ENCODE results near the gene KCTD20.

The KCTD20 gene

DNA sequence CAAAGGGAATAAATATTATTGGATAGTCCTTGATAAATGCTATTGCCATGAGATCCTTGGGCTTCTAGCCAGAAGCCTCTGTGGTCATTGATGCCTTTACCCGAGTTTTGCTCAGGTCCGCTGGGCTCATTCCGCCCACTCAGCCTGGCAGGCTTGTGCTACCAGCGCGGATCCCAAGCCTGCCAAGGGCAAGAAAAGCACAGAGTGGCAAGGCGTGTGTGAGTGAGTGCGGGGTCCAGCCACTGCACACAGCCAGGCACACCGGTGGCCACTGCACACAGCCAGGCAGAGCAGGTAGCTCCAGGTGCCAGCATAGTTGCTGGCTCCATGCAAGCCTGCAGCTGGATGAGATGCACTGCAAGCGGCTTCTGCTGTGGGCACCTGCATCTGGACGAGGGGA lies 65.7 kb downstream of the KCTD20 start:
- H2BK12ac ChIP-seq (ENCODE audit: low read length): no peak overlapping the region
- H2AK5ac ChIP-seq (ENCODE audit: low read depth, low read length): no peak overlapping the region
- no peak overlapping the region for H3K27ac ChIP-seq (replicated peaks; ENCODE audit: low read length)
- no CpG with 5 or more reads among the region's 10 CpGs for WGBS, 2 donors (ENCODE audit: extremely low coverage in 2 of 2, insufficient read length in 2 of 2, insufficient replicate concordance in 1 of 2)
- H3K4me1 ChIP-seq (ENCODE audit: control insufficient read depth in 2 of 2, insufficient read depth in 1 of 2, low read depth in 1 of 2, low read length in 2 of 2): no peaks in the 10 kb centered on the region
- DNase-seq (ENCODE audit: low spot score): no peak
- peaks cover 10 to 17% of the 10 kb centered on the region in 2 donors for H3K9me3 ChIP-seq (replicated peaks in 1 of 2; ENCODE audit: control insufficient read depth in 2 of 2, insufficient read depth in 1 of 2, low read depth in 1 of 2, low read length in 2 of 2)
- peak overlapping the region in 1 of 2 donors; percentile 16 for H3K4me3 ChIP-seq (ENCODE audit: low read length in 2 of 2)
- no peak overlapping the region for H2BK15ac ChIP-seq (ENCODE audit: low read length)
- H3K36me3 ChIP-seq (replicated peaks in 1 of 2; ENCODE audit: control insufficient read depth in 2 of 2, insufficient read depth in 2 of 2, low read length in 2 of 2): peaks cover 14 to 88% of the 10 kb centered on the region in 2 donors
- no peak overlapping the region for H3K4me2 ChIP-seq (ENCODE audit: insufficient read depth, low read length, poor library complexity, severe bottlenecking)
- H3K23ac ChIP-seq (ENCODE audit: low read depth, low read length, poor library complexity): peak overlapping the region; percentile 37
- no peak overlapping the region for H3K9ac ChIP-seq (ENCODE audit: low read depth, low read length, poor library complexity)
- H3K4ac ChIP-seq (ENCODE audit: low read length): no peak overlapping the region
- no peak overlapping the region for H4K91ac ChIP-seq (ENCODE audit: low read depth, low read length, poor library complexity)
- no peak overlapping the region for H2AFZ ChIP-seq (ENCODE audit: low read length)
- no peak overlapping the region for H2BK5ac ChIP-seq (ENCODE audit: low read length)
- H3K18ac ChIP-seq (ENCODE audit: low read length): no peak overlapping the region
- H4K8ac ChIP-seq (ENCODE audit: low read depth, low read length): no peak overlapping the region
- H3K79me1 ChIP-seq (ENCODE audit: low read depth, low read length): no peaks in the 10 kb centered on the region
- no peaks in the 10 kb centered on the region for H3K27me3 ChIP-seq (ENCODE audit: control insufficient read depth in 3 of 3, insufficient read depth in 3 of 3, low read depth in 1 of 3, low read length in 3 of 3)
- peak overlapping the region; percentile 0 for H3K14ac ChIP-seq (ENCODE audit: low read length)
- H2BK120ac ChIP-seq (ENCODE audit: low read depth, low read length): no peak overlapping the region

DNA sequence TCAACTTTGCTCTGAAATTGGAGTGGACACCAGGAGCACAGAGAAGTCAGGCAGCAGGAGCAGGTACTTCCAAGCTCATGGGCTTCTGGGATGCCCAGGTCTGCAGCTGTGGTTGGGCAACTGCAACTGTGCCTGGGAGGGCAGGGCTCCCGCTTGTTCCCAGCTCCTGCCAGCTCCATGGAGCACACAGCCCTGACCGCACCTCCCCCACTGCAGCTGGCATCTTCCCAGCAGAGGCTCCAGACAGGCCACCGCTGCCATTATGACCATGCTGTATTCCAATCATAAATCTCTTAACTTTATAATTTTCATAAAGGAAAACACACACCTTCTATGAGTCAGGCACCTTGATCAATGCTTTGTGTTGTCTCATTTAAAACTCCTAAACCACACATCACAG lies 67.6 kb downstream of the KCTD20 start:
- Histone ChIP-seq H3K4me3 (ENCODE audit: low read length in 2 of 2) (peak overlapping the region in 1 of 2 donors; percentile 20), H3K27ac (replicated peaks; ENCODE audit: low read length) (no peak overlapping the region), H4K91ac (ENCODE audit: low read depth, low read length, poor library complexity) (no peak overlapping the region), H2BK120ac (ENCODE audit: low read depth, low read length) (no peak overlapping the region), H3K4ac (ENCODE audit: low read length) (no peak overlapping the region), H3K23ac (ENCODE audit: low read depth, low read length, poor library complexity) (no peak overlapping the region), H3K4me2 (ENCODE audit: insufficient read depth, low read length, poor library complexity, severe bottlenecking) (no peak overlapping the region), H2BK15ac (ENCODE audit: low read length) (no peak overlapping the region), H2BK12ac (ENCODE audit: low read length) (no peak overlapping the region), H3K18ac (ENCODE audit: low read length) (no peak overlapping the region), H3K27me3 (ENCODE audit: control insufficient read depth in 3 of 3, insufficient read depth in 3 of 3, low read depth in 1 of 3, low read length in 3 of 3) (no peaks in the 10 kb centered on the region), H4K8ac (ENCODE audit: low read depth, low read length) (no peak overlapping the region), H3K79me1 (ENCODE audit: low read depth, low read length) (no peaks in the 10 kb centered on the region), H2AFZ (ENCODE audit: low read length) (no peak overlapping the region), H3K9me3 (replicated peaks in 1 of 2; ENCODE audit: control insufficient read depth in 2 of 2, insufficient read depth in 1 of 2, low read depth in 1 of 2, low read length in 2 of 2) (peaks cover 10 to 17% of the 10 kb centered on the region in 2 donors), H3K9ac (ENCODE audit: low read depth, low read length, poor library complexity) (no peak overlapping the region), H3K4me1 (ENCODE audit: control insufficient read depth in 2 of 2, insufficient read depth in 1 of 2, low read depth in 1 of 2, low read length in 2 of 2) (no peaks in the 10 kb centered on the region), H3K14ac (ENCODE audit: low read length) (no peak overlapping the region), H2AK5ac (ENCODE audit: low read depth, low read length) (no peak overlapping the region), H2BK5ac (ENCODE audit: low read length) (no peak overlapping the region), H3K36me3 (replicated peaks in 1 of 2; ENCODE audit: control insufficient read depth in 2 of 2, insufficient read depth in 2 of 2, low read length in 2 of 2) (peaks cover 16 to 85% of the 10 kb centered on the region in 2 donors)
- DNase-seq (ENCODE audit: low spot score): no peak
- no CpG with 5 or more reads among the region's 3 CpGs for WGBS, 2 donors (ENCODE audit: extremely low coverage in 2 of 2, insufficient read length in 2 of 2, insufficient replicate concordance in 1 of 2)

DNA sequence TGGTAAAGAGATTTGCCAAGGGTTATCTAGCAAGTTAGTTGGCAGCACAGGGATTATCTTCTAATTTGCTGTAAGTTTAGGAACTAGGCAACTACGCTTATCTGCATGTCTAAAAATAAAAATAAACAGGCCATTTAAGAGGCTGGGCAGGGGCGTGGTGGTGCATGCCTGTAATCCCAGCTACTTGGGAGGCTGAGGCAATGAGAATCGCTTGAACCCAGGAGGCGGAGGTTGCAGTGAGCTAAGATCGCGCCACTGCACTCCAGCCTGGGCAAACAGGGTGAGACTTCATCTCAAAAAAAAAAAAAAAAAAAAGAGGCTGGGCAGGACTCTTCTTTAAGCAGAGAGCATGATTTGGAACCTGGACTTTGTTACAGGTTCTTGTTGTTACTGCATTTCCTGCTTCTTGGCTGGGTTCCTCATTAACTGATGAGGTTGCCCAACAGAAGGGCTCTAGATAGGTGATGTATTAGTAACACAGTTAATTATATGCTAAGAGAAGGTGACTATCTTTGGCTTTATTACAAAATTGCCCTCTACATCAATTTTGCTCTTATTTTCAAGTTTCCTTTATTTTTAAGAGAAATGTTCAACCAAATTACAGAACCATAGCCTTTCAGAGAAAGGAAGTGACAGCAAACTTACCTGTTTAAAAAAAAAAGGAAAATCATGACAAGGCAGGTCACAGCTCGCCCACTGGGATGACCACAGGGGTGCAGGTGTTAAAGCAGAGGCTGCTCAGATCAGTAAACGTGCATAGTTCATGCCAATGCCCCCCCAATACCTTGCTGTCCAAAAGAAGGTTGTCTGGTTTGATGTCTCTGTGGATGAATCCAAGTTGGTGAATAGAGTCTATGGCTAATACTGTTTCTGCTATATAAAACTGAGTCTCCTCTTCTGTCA lies 72.0 kb downstream of the KCTD20 start:
- Histone ChIP-seq H3K4me1 (ENCODE audit: control insufficient read depth in 2 of 2, insufficient read depth in 1 of 2, low read depth in 1 of 2, low read length in 2 of 2) (no peaks in the 10 kb centered on the region), H2AFZ (ENCODE audit: low read length) (no peak overlapping the region), H3K9ac (ENCODE audit: low read depth, low read length, poor library complexity) (no peak overlapping the region), H3K27ac (replicated peaks; ENCODE audit: low read length) (no peak overlapping the region), H2BK120ac (ENCODE audit: low read depth, low read length) (no peak overlapping the region), H3K4me2 (ENCODE audit: insufficient read depth, low read length, poor library complexity, severe bottlenecking) (no peak overlapping the region), H3K36me3 (replicated peaks in 1 of 2; ENCODE audit: control insufficient read depth in 2 of 2, insufficient read depth in 2 of 2, low read length in 2 of 2) (peaks cover 17 to 95% of the 10 kb centered on the region in 2 donors), H2BK5ac (ENCODE audit: low read length) (no peak overlapping the region), H3K27me3 (ENCODE audit: control insufficient read depth in 3 of 3, insufficient read depth in 3 of 3, low read depth in 1 of 3, low read length in 3 of 3) (no peaks in the 10 kb centered on the region), H3K4me3 (ENCODE audit: low read length in 2 of 2) (no peak overlapping the region), H3K23ac (ENCODE audit: low read depth, low read length, poor library complexity) (no peak overlapping the region), H4K8ac (ENCODE audit: low read depth, low read length) (no peak overlapping the region), H2BK15ac (ENCODE audit: low read length) (no peak overlapping the region), H3K79me1 (ENCODE audit: low read depth, low read length) (no peaks in the 10 kb centered on the region), H3K9me3 (replicated peaks in 1 of 2; ENCODE audit: control insufficient read depth in 2 of 2, insufficient read depth in 1 of 2, low read depth in 1 of 2, low read length in 2 of 2) (peaks cover 7 to 11% of the 10 kb centered on the region in 2 donors), H3K18ac (ENCODE audit: low read length) (no peak overlapping the region), H2AK5ac (ENCODE audit: low read depth, low read length) (no peak overlapping the region), H3K4ac (ENCODE audit: low read length) (no peak overlapping the region), H4K91ac (ENCODE audit: low read depth, low read length, poor library complexity) (no peak overlapping the region), H3K14ac (ENCODE audit: low read length) (no peak overlapping the region), H2BK12ac (ENCODE audit: low read length) (no peak overlapping the region)
- WGBS, 2 donors (ENCODE audit: extremely low coverage in 2 of 2, insufficient read length in 2 of 2, insufficient replicate concordance in 1 of 2): no CpG with 5 or more reads among the region's 8 CpGs
- no peak for DNase-seq (ENCODE audit: low spot score)

DNA sequence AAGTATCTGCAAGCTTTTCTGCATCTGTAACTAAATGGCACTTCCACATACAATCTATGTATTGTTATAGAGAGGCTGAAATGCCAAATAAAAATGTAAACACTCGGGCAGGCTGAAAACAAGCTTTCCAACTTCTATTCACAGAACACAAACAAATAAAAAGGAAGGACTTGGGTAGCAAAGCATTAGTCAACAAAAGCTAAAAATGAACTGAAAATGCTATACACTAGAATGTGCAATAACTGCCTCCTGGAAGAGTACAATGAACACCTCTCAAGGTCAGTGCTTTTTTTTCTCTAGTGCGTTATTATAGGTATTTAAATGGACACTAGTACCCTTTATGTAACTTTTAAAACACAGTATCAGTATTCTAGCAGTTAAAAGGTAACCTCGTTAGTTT lies 73.0 kb downstream of the KCTD20 start:
- no peak overlapping the region for H4K91ac ChIP-seq (ENCODE audit: low read depth, low read length, poor library complexity)
- no peaks in the 10 kb centered on the region for H3K27me3 ChIP-seq (ENCODE audit: control insufficient read depth in 3 of 3, insufficient read depth in 3 of 3, low read depth in 1 of 3, low read length in 3 of 3)
- H3K36me3 ChIP-seq (replicated peaks in 1 of 2; ENCODE audit: control insufficient read depth in 2 of 2, insufficient read depth in 2 of 2, low read length in 2 of 2): peaks cover 8 to 95% of the 10 kb centered on the region in 2 donors
- H2AK5ac ChIP-seq (ENCODE audit: low read depth, low read length): no peak overlapping the region
- H2BK120ac ChIP-seq (ENCODE audit: low read depth, low read length): no peak overlapping the region
- peaks cover 0 to 2% of the 10 kb centered on the region in 2 donors for H3K9me3 ChIP-seq (replicated peaks in 1 of 2; ENCODE audit: control insufficient read depth in 2 of 2, insufficient read depth in 1 of 2, low read depth in 1 of 2, low read length in 2 of 2)
- no peak overlapping the region for H2BK5ac ChIP-seq (ENCODE audit: low read length)
- no peak overlapping the region for H3K14ac ChIP-seq (ENCODE audit: low read length)
- H3K18ac ChIP-seq (ENCODE audit: low read length): no peak overlapping the region
- H3K27ac ChIP-seq (replicated peaks; ENCODE audit: low read length): no peak overlapping the region
- H2BK15ac ChIP-seq (ENCODE audit: low read length): no peak overlapping the region
- H4K8ac ChIP-seq (ENCODE audit: low read depth, low read length): no peak overlapping the region
- DNase-seq (ENCODE audit: low spot score): no peak
- no peak overlapping the region for H2BK12ac ChIP-seq (ENCODE audit: low read length)
- no peak overlapping the region for H3K9ac ChIP-seq (ENCODE audit: low read depth, low read length, poor library complexity)
- WGBS, 2 donors (ENCODE audit: extremely low coverage in 2 of 2, insufficient read length in 2 of 2, insufficient replicate concordance in 1 of 2): no CpG with 5 or more reads among the region's 3 CpGs
- no peaks in the 10 kb centered on the region for H3K79me1 ChIP-seq (ENCODE audit: low read depth, low read length)
- no peak overlapping the region for H3K4me2 ChIP-seq (ENCODE audit: insufficient read depth, low read length, poor library complexity, severe bottlenecking)
- no peak overlapping the region for H3K4me3 ChIP-seq (ENCODE audit: low read length in 2 of 2)
- no peak overlapping the region for H2AFZ ChIP-seq (ENCODE audit: low read length)
- H3K4me1 ChIP-seq (ENCODE audit: control insufficient read depth in 2 of 2, insufficient read depth in 1 of 2, low read depth in 1 of 2, low read length in 2 of 2): no peaks in the 10 kb centered on the region
- H3K4ac ChIP-seq (ENCODE audit: low read length): no peak overlapping the region
- H3K23ac ChIP-seq (ENCODE audit: low read depth, low read length, poor library complexity): no peak overlapping the region
